GM19351 (cell line): Measurements from ENCODE around the gene DMRTA1.
"Not testable (repeated sequence)": the region's sequence is repeated elsewhere in the genome, so short reads cannot be mapped to it uniquely, and the experiment has no call there.

Experiments used
- ATAC-seq: cut with Tn5 transposase; IDR thresholded peaks from one replicate; pipeline ENCODE4 v1.9.1; 2021; ENCODE audit warnings: mild to moderate bottlenecking, moderate library complexity; ENCODE audit not compliant: unreplicated experiment

DMRTA1 gene

GRCh38 chr9:22455181-22455580 lies 8.6 kb downstream of the DMRTA1 start:
- ATAC-seq, result no peak

GRCh38 chr9:22457448-22457847 lies 10.8 kb downstream of the DMRTA1 start:
- ATAC-seq, result no peak

GRCh38 chr9:22463205-22463604 lies 16.6 kb downstream of the DMRTA1 start:
- ATAC-seq, result no peak

GRCh38 chr9:22469928-22470544 lies 23.4 kb downstream of the DMRTA1 start:
- peak; percentile 92 for ATAC-seq

- ATAC-seq, result no peak
These were observed 34.9 kb downstream of the DMRTA1 start for GRCh38 chr9:22481566-22481965.

- no peak for ATAC-seq
These were observed 37.0 kb downstream of the DMRTA1 start for GRCh38 chr9:22483528-22484070.

- ATAC-seq, result not testable (repeated sequence)
These were observed 49.6 kb downstream of the DMRTA1 start for GRCh38 chr9:22496197-22496596.
